Fibroblast of the aortic adventitia (primary cell): Measurements from ENCODE around the gene SERINC3. TPM values are rescaled to one million over a fixed set of nuclear protein-coding genes. Genes with fewer than 3 reads are reported as not detected.

Experiments
- DNase-seq: peaks from one replicate; pipeline ENCODE4 v3.0.0-alpha.2; 2010; ENCODE audit warnings: low read depth
- H3K4me3 ChIP-seq: 2 replicates; pipeline ENCODE4 v1.5.1; 2011; ENCODE audit warnings: low read depth, mild to moderate bottlenecking, control low read depth, low read length, moderate library complexity
- total RNA-seq: library from RNA; depleted of rRNA; stranded (reverse); fragments of >200 nt; gene quantifications from 2 replicates; pipeline ENCODE4 v1.2.3, GENCODE V29; 2012; ENCODE audit warnings: low replicate concordance
- TF ChIP-seq, protein P1 (sequence below): IDR thresholded peaks from 2 replicates; pipeline ENCODE4 v1.5.1; 2011; ENCODE audit warnings: mild to moderate bottlenecking, low read length, control low read depth, inconsistent platforms; ENCODE audit not compliant: insufficient read depth

SERINC3 gene
- total RNA-seq, 1 donor: 160 TPM

DNA sequence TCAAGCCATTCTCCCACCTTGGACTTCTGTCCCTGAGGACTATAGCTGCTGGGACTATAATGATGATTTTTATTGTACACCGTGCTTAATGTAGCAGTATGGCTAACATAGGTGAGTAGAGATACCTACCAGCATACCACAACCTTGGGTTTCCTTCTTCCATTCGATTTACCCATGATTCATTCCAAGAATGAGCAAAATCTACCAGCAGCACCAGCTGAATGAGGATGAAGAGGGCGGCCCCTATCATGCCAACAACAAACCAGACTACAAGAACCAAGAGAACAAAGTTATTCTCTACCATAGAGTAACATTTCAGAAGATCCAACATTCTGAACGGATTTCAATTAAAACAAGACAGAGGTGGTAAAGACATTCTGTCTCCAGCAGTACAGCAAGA is 12.1 kb downstream of the SERINC3 start:
- no peak overlapping the region for H3K4me3 ChIP-seq
- no peak for DNase-seq
- TF ChIP-seq, protein P1, sequence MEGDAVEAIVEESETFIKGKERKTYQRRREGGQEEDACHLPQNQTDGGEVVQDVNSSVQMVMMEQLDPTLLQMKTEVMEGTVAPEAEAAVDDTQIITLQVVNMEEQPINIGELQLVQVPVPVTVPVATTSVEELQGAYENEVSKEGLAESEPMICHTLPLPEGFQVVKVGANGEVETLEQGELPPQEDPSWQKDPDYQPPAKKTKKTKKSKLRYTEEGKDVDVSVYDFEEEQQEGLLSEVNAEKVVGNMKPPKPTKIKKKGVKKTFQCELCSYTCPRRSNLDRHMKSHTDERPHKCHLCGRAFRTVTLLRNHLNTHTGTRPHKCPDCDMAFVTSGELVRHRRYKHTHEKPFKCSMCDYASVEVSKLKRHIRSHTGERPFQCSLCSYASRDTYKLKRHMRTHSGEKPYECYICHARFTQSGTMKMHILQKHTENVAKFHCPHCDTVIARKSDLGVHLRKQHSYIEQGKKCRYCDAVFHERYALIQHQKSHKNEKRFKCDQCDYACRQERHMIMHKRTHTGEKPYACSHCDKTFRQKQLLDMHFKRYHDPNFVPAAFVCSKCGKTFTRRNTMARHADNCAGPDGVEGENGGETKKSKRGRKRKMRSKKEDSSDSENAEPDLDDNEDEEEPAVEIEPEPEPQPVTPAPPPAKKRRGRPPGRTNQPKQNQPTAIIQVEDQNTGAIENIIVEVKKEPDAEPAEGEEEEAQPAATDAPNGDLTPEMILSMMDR: no peak

DNA sequence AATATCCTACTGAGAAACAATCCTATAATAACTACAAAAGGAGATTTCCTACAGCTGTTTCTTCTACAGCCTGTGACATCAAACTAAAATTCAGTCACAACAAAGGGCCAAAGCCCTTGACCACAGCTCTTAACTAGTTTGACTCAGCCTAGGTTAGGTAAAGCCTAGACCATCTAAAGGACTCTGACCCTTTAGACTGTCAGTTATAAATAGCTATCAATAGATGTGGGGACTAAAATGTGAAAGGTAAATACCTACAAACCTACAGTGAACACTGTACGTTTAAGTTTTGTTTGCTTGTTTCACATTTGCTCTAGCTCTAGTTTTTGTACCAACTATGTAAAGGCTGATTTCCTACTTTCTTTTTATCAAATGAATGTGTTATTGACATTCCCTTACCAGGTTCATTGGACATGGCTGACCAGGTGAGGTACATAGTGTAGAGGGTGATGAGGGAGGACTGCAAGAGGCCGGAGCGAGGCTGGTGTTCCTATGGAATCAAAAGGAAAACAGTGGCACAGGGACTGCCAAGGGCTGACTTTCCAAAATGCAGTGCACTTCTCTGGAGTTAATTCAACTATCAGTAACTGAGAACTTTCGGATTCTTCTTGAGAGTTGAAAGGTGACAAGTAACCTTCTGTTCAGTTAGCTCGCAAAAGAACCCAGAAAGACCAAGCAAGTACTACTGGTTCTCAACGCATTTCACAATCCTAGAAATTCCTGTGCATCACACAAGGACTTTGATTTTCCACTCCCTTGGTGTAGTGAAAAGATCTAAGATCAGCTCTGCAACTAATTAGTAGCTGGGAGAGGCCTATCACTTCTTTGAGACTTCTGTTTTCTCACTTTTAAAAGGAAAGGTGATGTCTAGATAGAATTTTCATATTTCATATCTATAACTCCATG is 17.2 kb downstream of the SERINC3 start:
- TF ChIP-seq, protein P1: no peak
- no peak overlapping the region for H3K4me3 ChIP-seq
- no peak for DNase-seq

GRCh38 chr20:44502968-44503367 is 18.9 kb downstream of the SERINC3 start:
- no peak overlapping the region for H3K4me3 ChIP-seq
- TF ChIP-seq, protein P1: no peak
- DNase-seq: no peak

DNA sequence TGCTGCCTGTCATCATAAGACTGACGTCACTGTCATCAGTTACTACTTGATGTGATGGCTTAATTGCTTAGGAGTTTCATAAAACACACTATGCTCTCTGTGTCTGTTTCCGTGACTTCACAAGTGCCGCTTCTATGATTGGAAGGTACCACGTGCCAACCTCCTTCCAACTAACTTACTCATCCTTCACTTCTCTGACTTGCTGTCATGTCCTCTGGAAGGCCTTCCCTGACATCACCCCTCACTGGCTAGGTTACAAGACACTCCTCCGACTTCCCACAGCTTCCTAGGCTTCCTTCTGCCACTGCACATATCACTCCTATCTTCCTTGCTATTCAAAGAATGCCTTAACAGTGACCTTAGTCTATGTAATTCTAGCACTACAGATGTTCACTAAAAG is 20.4 kb downstream of the SERINC3 start:
- H3K4me3 ChIP-seq: no peak overlapping the region
- TF ChIP-seq, protein P1: no peak
- DNase-seq: peak; percentile 55

- TF ChIP-seq, protein P1: no peak
- DNase-seq: no peak
- no peak overlapping the region for H3K4me3 ChIP-seq
Measured at GRCh38 chr20:44500221-44500620, 21.6 kb downstream of the SERINC3 start.

DNA sequence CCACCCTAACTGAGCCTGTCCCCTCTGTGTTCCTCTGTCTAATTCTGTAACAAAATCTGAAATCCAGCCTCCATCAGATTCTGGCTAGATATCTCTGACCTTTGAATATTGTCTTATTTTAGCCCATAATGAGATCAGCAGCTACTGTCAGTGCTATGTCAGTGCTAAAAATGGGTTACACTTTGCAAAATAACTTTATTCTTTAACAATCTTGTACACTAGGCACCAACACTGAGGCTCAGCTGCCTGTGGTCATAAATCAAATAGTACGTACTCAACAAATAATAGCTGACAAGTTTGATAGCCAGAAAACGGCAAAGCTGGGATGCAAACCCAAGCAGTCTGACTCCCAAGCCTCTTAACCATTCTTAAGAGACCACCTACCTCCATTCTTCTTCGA is 24.1 kb downstream of the SERINC3 start:
- no peak overlapping the region for H3K4me3 ChIP-seq
- TF ChIP-seq, protein P1: no peak
- no peak for DNase-seq
